GM12878 (cell line): ENCODE data around the gene CD276. TPM values are rescaled to one million over a fixed set of nuclear protein-coding genes. Genes with fewer than 3 reads are reported as not detected.

Source experiments
- ATAC-seq: fragments of 200-7000 bp; cut with Tn5 transposase; 3 replicates; pipeline ENCODE4 v1.9.1; 2020; ENCODE audit warnings: mild to moderate bottlenecking, moderate library complexity
- BruUV-seq: library from RNA; stranded (reverse); fragments of 400-500 nt; replicated peaks from 2 replicates; lab custom pipeline; 2021; lab: Mats Ljungman, UMichigan
- CTCF ChIA-PET: fragments of 300-600 bp; sonication (Branson Sonifier 250); formaldehyde crosslinking; extraction: SDS; loops from one replicate; lab custom pipeline; 2021; ENCODE audit warnings: inconsistent platforms; lab: Yijun Ruan, JAX
- POLR2A ChIA-PET: fragments of 350-600 bp; formaldehyde crosslinking; extraction: SDS; loops from one replicate; lab custom pipeline; 2021; ENCODE audit warnings: inconsistent platforms; lab: Charles Lee
- RAD21 ChIA-PET: fragments of 300-600 bp; sonication (Branson Sonifier 250); formaldehyde crosslinking; loops from one replicate; lab custom pipeline; 2023; ENCODE audit warnings: antibody characterized with exemption; ENCODE audit not compliant: unreplicated experiment; lab: Charles Lee
- SMC1A ChIA-PET: fragments of 300-600 bp; sonication (Branson Sonifier 250); formaldehyde crosslinking; loops from one replicate; lab custom pipeline; 2023; ENCODE audit not compliant: unreplicated experiment, uncharacterized antibody; lab: Charles Lee
- DNase-seq: peaks from one replicate; pipeline ENCODE4 v3.0.0-alpha.2; 2011; ENCODE audit warnings: low read depth, low spot score
- FAIRE-seq: peaks from 3 replicates; lab custom pipeline; 2011; peaks lifted over from hg19 to GRCh38; lab: Jason Lieb, UNC
- H2AFZ ChIP-seq: 2 replicates; pipeline ENCODE4 v1.6.0; 2011; ENCODE audit warnings: low read depth, low read length, control low read depth; ENCODE audit not compliant: control insufficient read depth
- H3K27ac ChIP-seq: 2 replicates; pipeline ENCODE4 v1.5.1; 2011; ENCODE audit warnings: control low read depth; ENCODE audit not compliant: control insufficient read depth, insufficient read depth
- H3K27me3 ChIP-seq, 2 experiments: replicated peaks in 1 of 2; 2 replicates each; pipeline versions ENCODE4 v1.6.0 to v1.6.1; 2011; ENCODE audit warnings: low read length in 1 of 2; ENCODE audit not compliant: control insufficient read depth in 2 of 2, insufficient read depth in 2 of 2
- H3K36me3 ChIP-seq, 2 experiments: 2 replicates each; pipeline ENCODE4 v1.5.1; 2011; ENCODE audit warnings: low read length in 1 of 2; ENCODE audit not compliant: control insufficient read depth in 2 of 2, insufficient read depth in 2 of 2
- H3K4me1 ChIP-seq: 2 replicates; pipeline ENCODE4 v1.6.1; 2011; ENCODE audit warnings: mild to moderate bottlenecking, low read length, moderate library complexity, mixed read lengths; ENCODE audit not compliant: control insufficient read depth, insufficient read depth
- H3K4me2 ChIP-seq: 2 replicates; pipeline ENCODE4 v1.6.0; 2011; ENCODE audit warnings: control low read depth; ENCODE audit not compliant: control insufficient read depth, insufficient read depth
- H3K4me3 ChIP-seq: fragments of 200-600 bp; sonication (generic); 2 replicates; pipeline ENCODE4 v1.5.1; 2016
- H3K79me2 ChIP-seq: 2 replicates; pipeline ENCODE4 v1.6.0; 2011; ENCODE audit warnings: low read length; ENCODE audit not compliant: control insufficient read depth, insufficient read depth
- H3K9ac ChIP-seq: 2 replicates; pipeline ENCODE4 v1.8.0; 2011; ENCODE audit warnings: low read length, control low read depth, mixed read lengths; ENCODE audit not compliant: control insufficient read depth, insufficient read depth
- H3K9me3 ChIP-seq: replicated peaks from 3 replicates; pipeline ENCODE4 v1.5.1; 2011; ENCODE audit warnings: mild to moderate bottlenecking, low read length; ENCODE audit not compliant: control insufficient read depth, insufficient read depth
- H4K20me1 ChIP-seq: 2 replicates; pipeline ENCODE4 v1.6.0; 2011; ENCODE audit not compliant: control insufficient read depth, insufficient read depth
- BMI1 ChIP-seq: fragments of 450-650 bp; IDR thresholded peaks from 2 replicates; pipeline ENCODE4 v1.6.1; 2016; ENCODE audit warnings: mild to moderate bottlenecking, moderate library complexity, borderline replicate concordance
- CHD1 ChIP-seq: IDR thresholded peaks from 2 replicates; pipeline ENCODE4 v1.6.1; 2012; ENCODE audit warnings: low read depth, low read length, improper control_type of control experiment
- ESRRA ChIP-seq: IDR thresholded peaks from 2 replicates; pipeline ENCODE4 v1.6.1; 2012; ENCODE audit warnings: mild to moderate bottlenecking, low read length, improper control_type of control experiment
- GATAD2B ChIP-seq: fragments of 450-650 bp; conservative IDR thresholded peaks from 2 replicates; pipeline ENCODE4 v1.6.1; 2017; ENCODE audit warnings: low read depth, mild to moderate bottlenecking, moderate library complexity
- HSF1 ChIP-seq: fragments of 150-350 bp; IDR thresholded peaks from 2 replicates; pipeline ENCODE4 v1.6.1; 2014; ENCODE audit warnings: mild to moderate bottlenecking, low read depth, low read length
- IRF5 ChIP-seq: fragments of 450-650 bp; IDR thresholded peaks from 2 replicates; pipeline ENCODE4 v1.6.1; 2017; ENCODE audit warnings: borderline replicate concordance
- MTA2 ChIP-seq: fragments of 450-650 bp; IDR thresholded peaks from 2 replicates; pipeline ENCODE4 v1.6.1; 2016; ENCODE audit warnings: low read depth, mild to moderate bottlenecking, moderate library complexity
- NBN ChIP-seq: fragments of 450-650 bp; IDR thresholded peaks from 2 replicates; pipeline ENCODE4 v1.6.1; 2016
- NFXL1 ChIP-seq: fragments of 450-650 bp; IDR thresholded peaks from 2 replicates; pipeline ENCODE4 v1.6.1; 2017; ENCODE audit warnings: antibody characterized with exemption, mild to moderate bottlenecking, borderline replicate concordance
- NFYA ChIP-seq: IDR thresholded peaks from 2 replicates; pipeline ENCODE4 v1.6.1; 2011; ENCODE audit warnings: low read depth, mild to moderate bottlenecking, low read length, improper control_type of control experiment, borderline replicate concordance
- PKNOX1 ChIP-seq: fragments of 450-650 bp; IDR thresholded peaks from 2 replicates; pipeline ENCODE4 v1.6.1; 2016; ENCODE audit warnings: mild to moderate bottlenecking
- POU2F2 ChIP-seq: IDR thresholded peaks from 3 replicates; pipeline ENCODE4 v1.6.1; 2011; ENCODE audit warnings: low read depth, mild to moderate bottlenecking, low read length, borderline replicate concordance
- RAD21 ChIP-seq: IDR thresholded peaks from 2 replicates; pipeline ENCODE4 v1.6.1; 2011; ENCODE audit warnings: mild to moderate bottlenecking, low read depth, low read length, moderate library complexity; ENCODE audit not compliant: insufficient read depth
- RAD51 ChIP-seq: fragments of 450-650 bp; IDR thresholded peaks from 2 replicates; pipeline ENCODE4 v1.6.1; 2016; ENCODE audit warnings: moderate library complexity, mild to moderate bottlenecking, inconsistent platforms
- RBBP5 ChIP-seq: fragments of 200-600 bp; sonication (generic); conservative IDR thresholded peaks from 2 replicates; pipeline ENCODE4 v1.6.1; 2016
- RUNX3 ChIP-seq: IDR thresholded peaks from 2 replicates; pipeline ENCODE4 v1.6.1; 2012; ENCODE audit warnings: low read length, inconsistent platforms
- TAF1 ChIP-seq: IDR thresholded peaks from 2 replicates; pipeline ENCODE4 v1.6.1; 2011; ENCODE audit warnings: mild to moderate bottlenecking, low read depth, low read length, borderline replicate concordance
- YBX1 ChIP-seq: fragments of 450-650 bp; IDR thresholded peaks from 2 replicates; pipeline ENCODE4 v1.6.1; 2016; ENCODE audit warnings: antibody characterized with exemption
- WGBS: methylation state at CpG from one replicate; pipeline ENCODE4 v1.1.6; 2016; ENCODE audit warnings: low lambda C conversion rate; ENCODE audit not compliant: insufficient replicate concordance, insufficient coverage; ENCODE audit errors: missing lambda C conversion rate; 5-methylcytosine and 5-hydroxymethylcytosine counted together
- in situ Hi-C: fragments of 300-500 bp; cut with MboI; formaldehyde crosslinking; loops from 9 replicates; pipeline ENCODE4 v1.14.3; 2018; ENCODE audit warnings: mixed read lengths
- intact Hi-C: fragments of 100-400 bp; cut with micrococcal nuclease; formaldehyde crosslinking; loops from one replicate; pipeline ENCODE4 v1.14.2; 2022; ENCODE audit not compliant: unreplicated experiment
- polyA plus RNA-seq, 11 experiments: library from polyadenylated mRNA; depleted of rRNA in 4 of 11; unstranded in 6 of 11; stranded (reverse) in 5 of 11; fragments of >200 nt; fragmentation: Nextera tagmentation in 4 of 11; fragmentation: Illumina TruSeq in 1 of 11; extraction: Ambion mirVana in 4 of 11; extraction: Trizol in 1 of 11; gene quantifications; 1 replicate in 1 of 11; 2 replicates in 10 of 11; pipeline versions ENCODE4 v1.2.1 to v1.2.3, GENCODE V29; 2011 to 2016; ENCODE audit warnings: inconsistent platforms in 2 of 11, missing spikeins in 2 of 11, low read depth in 1 of 11
- total RNA-seq, 4 experiments: library from RNA; depleted of rRNA in 3 of 4; stranded (reverse); fragments of >200 nt in 3 of 4; fragmentation: Illumina TruSeq in 1 of 4; extraction: Trizol in 1 of 4; gene quantifications; 2 replicates each; pipeline versions ENCODE4 v1.2.1 to v1.2.3, GENCODE V29; 2013 to 2021

The CD276 gene
- total and polyA plus RNA-seq, 10 of the 15 experiments (the other 5 are each of a cell fraction or from before 2014, with no cell fraction given), result 0.11 to 3.0 (median 1.2) TPM

GRCh38 chr15:73674587-73674986 is 9.6 kb upstream of the CD276 start (continued):
- TF ChIP-seq IRF5 (no peak), POU2F2 (no peak), NBN (no peak), TAF1 (no peak), GATAD2B (no peak), ESRRA (no peak), PKNOX1 (no peak), RUNX3 (no peak), RBBP5 (no peak)
- TF ChIP-seq, all 136 proteins: peak for 0

- CTCF ChIA-PET, result interaction anchor here (0.6 to 3.7 kb wide), 15 partner anchors 9 to 395 kb away, joined by 3 to 103 read pairs (median 7); partner anchors contain the start of gene NPTN
- SMC1A ChIA-PET, result interaction anchor here (0.6 to 6.1 kb wide), 8 partner anchors 9 to 41 kb away, joined by 3 to 45 read pairs (median 3); no protein-coding TSS in a partner anchor
- no peaks in the 10 kb centered on the region for H4K20me1 ChIP-seq
- BruUV-seq, result no TSS peak
- H2AFZ ChIP-seq, result no peak overlapping the region
- RAD21 ChIA-PET, result interaction anchor here (0.7 to 1.9 kb wide), 5 partner anchors 21 to 56 kb away, joined by 3 to 19 read pairs (median 4); no protein-coding TSS in a partner anchor
- no peaks in the 10 kb centered on the region for H3K4me1 ChIP-seq
- DNase-seq (no peak), FAIRE-seq (peak; percentile 93), ATAC-seq (peak; percentile 78)
- 21% methylated on average over 5 of the region's 5 CpGs for WGBS
- intact Hi-C loops, result loop anchor here (1.0 kb wide), 1 partner anchor 23 kb away; no protein-coding TSS in a partner anchor
- no peak overlapping the region for H3K27ac ChIP-seq
- H3K4me2 ChIP-seq, result no peak overlapping the region
- no peak overlapping the region for H3K4me3 ChIP-seq
- H3K36me3 ChIP-seq, result no peaks in the 10 kb centered on the region
- POLR2A ChIA-PET, result no interaction called here
- H3K9ac ChIP-seq, result no peak overlapping the region
- H3K79me2 ChIP-seq, result no peaks in the 10 kb centered on the region
- H3K27me3 ChIP-seq, result peaks cover 2% of the 10 kb centered on the region in 2 experiments; a peak in 2 of 4 replicates
- H3K9me3 ChIP-seq, result no peaks in the 10 kb centered on the region
- in situ Hi-C loops, result no loop called here
- TF ChIP-seq HSF1, result no peak
- TF ChIP-seq RAD21, result peak; percentile 59
- no peak for TF ChIP-seq MTA2
- TF ChIP-seq NFXL1, result no peak
- no peak for TF ChIP-seq CHD1
- no peak for TF ChIP-seq PKNOX1
- TF ChIP-seq YBX1, result no peak
- no peak for TF ChIP-seq RAD51
- no peak for TF ChIP-seq NFYA
- TF ChIP-seq BMI1, result no peak
Measured at GRCh38 chr15:73677146-73677607, 7.0 kb upstream of the CD276 start.
